Mesenchymal stem cell (in vitro differentiated cells and primary cell): ENCODE data around the gene CA7.

ENCODE experiments used
- DNase-seq: peaks from one replicate; pipeline ENCODE4 v3.0.0-alpha.2; 2013
- H2AFZ ChIP-seq: one replicate; pipeline ENCODE4 v1.6.1; 2013; ENCODE audit warnings: low read depth, mild to moderate bottlenecking, control low read depth, inconsistent platforms, low read length, moderate library complexity
- H2AK5ac ChIP-seq: 2 replicates; pipeline ENCODE4 v1.6.1; 2013; ENCODE audit warnings: low read length, moderate library complexity, mild to moderate bottlenecking, inconsistent platforms; ENCODE audit not compliant: severe bottlenecking
- H2BK120ac ChIP-seq: one replicate; pipeline ENCODE4 v1.6.1; 2013; ENCODE audit warnings: low read depth, mild to moderate bottlenecking, inconsistent platforms, low read length, moderate library complexity
- H2BK12ac ChIP-seq, 2 experiments: one replicate each; pipeline ENCODE4 v1.6.1; 2013; ENCODE audit warnings: inconsistent platforms in 2 of 2, low read length in 2 of 2, mild to moderate bottlenecking in 2 of 2, moderate library complexity in 2 of 2, control low read depth in 1 of 2
- H2BK15ac ChIP-seq: one replicate; pipeline ENCODE4 v1.6.1; 2013; ENCODE audit warnings: mild to moderate bottlenecking, low read depth, inconsistent platforms; ENCODE audit not compliant: poor library complexity, severe bottlenecking
- H2BK5ac ChIP-seq: 2 replicates; pipeline ENCODE4 v1.6.1; 2013; ENCODE audit warnings: low read depth, mild to moderate bottlenecking, low read length, control low read depth, inconsistent platforms; ENCODE audit not compliant: poor library complexity, severe bottlenecking
- H3K14ac ChIP-seq, 2 experiments: one replicate each; pipeline ENCODE4 v1.6.1; 2013; ENCODE audit warnings: inconsistent platforms in 2 of 2, low read length in 2 of 2, control low read depth in 1 of 2, mild to moderate bottlenecking in 1 of 2, moderate library complexity in 1 of 2
- H3K18ac ChIP-seq, 2 experiments: one replicate each; pipeline ENCODE4 v1.6.1; 2013; ENCODE audit warnings: inconsistent platforms in 2 of 2, low read length in 2 of 2, control low read depth in 1 of 2, low read depth in 1 of 2, mild to moderate bottlenecking in 1 of 2
- H3K23ac ChIP-seq, 2 experiments: one replicate each; pipeline ENCODE4 v1.6.1; 2013; ENCODE audit warnings: inconsistent platforms in 2 of 2, low read length in 2 of 2, mild to moderate bottlenecking in 2 of 2, moderate library complexity in 2 of 2, control low read depth in 1 of 2
- H3K27ac ChIP-seq: 2 replicates; pipeline ENCODE4 v1.5.1; 2013; ENCODE audit warnings: mild to moderate bottlenecking, moderate library complexity, low read length, control low read depth, inconsistent platforms; ENCODE audit not compliant: poor library complexity, severe bottlenecking
- H3K27me3 ChIP-seq, 2 experiments: 2 replicates each; pipeline versions ENCODE4 v1.6.1 to v1.7.0; 2013; ENCODE audit warnings: low read length in 2 of 2, mild to moderate bottlenecking in 2 of 2, moderate library complexity in 2 of 2, control low read depth in 1 of 2, inconsistent platforms in 1 of 2; ENCODE audit not compliant: control insufficient read depth in 1 of 2, insufficient read depth in 1 of 2
- H3K36me3 ChIP-seq, 2 experiments: 2 replicates each; pipeline versions ENCODE4 v1.6.1 to v1.7.0; 2013; ENCODE audit warnings: low read length in 2 of 2, control low read depth in 1 of 2, inconsistent platforms in 1 of 2, low read depth in 1 of 2, mild to moderate bottlenecking in 1 of 2; ENCODE audit not compliant: insufficient read depth in 2 of 2, control insufficient read depth in 1 of 2
- H3K4ac ChIP-seq, 2 experiments: one replicate each; pipeline ENCODE4 v1.6.1; 2013; ENCODE audit warnings: inconsistent platforms in 2 of 2, low read length in 2 of 2, mild to moderate bottlenecking in 2 of 2, moderate library complexity in 2 of 2, control low read depth in 1 of 2, low read depth in 1 of 2
- H3K4me1 ChIP-seq: 2 replicates; pipeline ENCODE4 v1.6.1; 2013; ENCODE audit warnings: low read depth, low read length, control low read depth; ENCODE audit not compliant: control insufficient read depth, insufficient read depth
- H3K4me2 ChIP-seq: 2 replicates; pipeline ENCODE4 v1.6.1; 2013; ENCODE audit warnings: low read length, mild to moderate bottlenecking, inconsistent platforms; ENCODE audit not compliant: poor library complexity, severe bottlenecking
- H3K4me3 ChIP-seq, 2 experiments: 2 replicates each; pipeline versions ENCODE4 v1.5.1 to v1.7.0; 2013; ENCODE audit warnings: low read length in 2 of 2, mild to moderate bottlenecking in 2 of 2, control low read depth in 1 of 2, low read depth in 1 of 2; ENCODE audit not compliant: insufficient read depth in 1 of 2
- H3K79me1 ChIP-seq: replicated peaks from 2 replicates; pipeline ENCODE4 v1.6.1; 2013; ENCODE audit warnings: mild to moderate bottlenecking, control low read depth, low read length, inconsistent platforms; ENCODE audit not compliant: poor library complexity, severe bottlenecking
- H3K9ac ChIP-seq: 2 replicates; pipeline ENCODE4 v1.7.0; 2013; ENCODE audit warnings: mild to moderate bottlenecking, low read length, moderate library complexity
- H3K9me3 ChIP-seq: 2 replicates; pipeline ENCODE4 v1.7.0; 2013; ENCODE audit warnings: mild to moderate bottlenecking, low read length; ENCODE audit not compliant: control insufficient read depth
- H4K8ac ChIP-seq: one replicate; pipeline ENCODE4 v1.6.1; 2013; ENCODE audit warnings: inconsistent platforms, mild to moderate bottlenecking, low read length, moderate library complexity
- H4K91ac ChIP-seq: one replicate; pipeline ENCODE4 v1.6.1; 2013; ENCODE audit warnings: mild to moderate bottlenecking, low read length, inconsistent platforms
- WGBS: methylation state at CpG from one replicate; pipeline ENCODE4 v1.1.7; 2013; ENCODE audit warnings: mixed read lengths; 5-methylcytosine and 5-hydroxymethylcytosine counted together

The CA7 gene

DNA sequence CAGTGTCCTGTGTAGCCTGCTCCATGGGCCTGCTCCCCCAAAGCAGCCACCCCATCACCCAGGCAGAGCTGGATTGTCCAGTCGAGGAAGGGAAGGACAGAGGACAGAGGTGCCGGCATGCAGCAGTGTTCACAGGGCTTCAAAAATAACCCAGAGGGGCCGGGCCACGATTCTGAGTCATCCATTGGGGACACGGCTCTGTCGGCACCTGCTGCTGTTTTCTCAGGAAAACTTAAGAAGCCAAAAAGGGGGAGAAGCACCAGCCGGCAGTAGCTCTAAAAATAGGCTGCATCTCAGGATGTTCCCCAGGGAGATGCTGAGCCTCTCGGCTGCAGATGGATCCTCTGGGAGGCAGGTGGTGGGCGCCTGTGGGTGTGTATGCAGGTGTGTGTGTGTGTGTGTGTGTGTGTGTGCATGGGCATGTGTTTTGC, 1.6 kb downstream of the CA7 start:
- H2BK15ac ChIP-seq: no peak overlapping the region
- peak overlapping the region in 1 of 2 experiments; percentile 87 for H3K14ac ChIP-seq
- H2BK120ac ChIP-seq: no peak overlapping the region
- H3K4me1 ChIP-seq: peaks cover 21% of the 10 kb centered on the region
- no peak overlapping the region for H3K4me2 ChIP-seq
- no peak overlapping the region for H3K27ac ChIP-seq
- no peak overlapping the region for H4K91ac ChIP-seq
- H3K23ac ChIP-seq: no peak overlapping the region
- H2AK5ac ChIP-seq: no peak overlapping the region
- H2BK12ac ChIP-seq: no peak overlapping the region
- no peak overlapping the region for H2AFZ ChIP-seq
- no peak overlapping the region for H3K18ac ChIP-seq
- DNase-seq: no peak
- no peak overlapping the region for H2BK5ac ChIP-seq
- WGBS: 62% methylated on average over 9 of the region's 9 CpGs
- H3K4ac ChIP-seq: no peak overlapping the region
- no peaks in the 10 kb centered on the region for H3K79me1 ChIP-seq
- H3K27me3 ChIP-seq: peaks cover 70 to 81% of the 10 kb centered on the region in 2 experiments
- no peaks in the 10 kb centered on the region for H3K9me3 ChIP-seq
- no peak overlapping the region for H4K8ac ChIP-seq
- peaks cover 0 to 5% of the 10 kb centered on the region in 2 experiments for H3K36me3 ChIP-seq
- no peak overlapping the region for H3K9ac ChIP-seq
- H3K4me3 ChIP-seq: no peak overlapping the region

GRCh38 chr16:66846266-66846665, 2.1 kb downstream of the CA7 start:
- Histone ChIP-seq H2BK5ac (no peak overlapping the region), H2AK5ac (no peak overlapping the region), H2AFZ (no peak overlapping the region), H3K14ac (no peak overlapping the region), H2BK120ac (no peak overlapping the region), H3K4me1 (peaks cover 21% of the 10 kb centered on the region), H4K91ac (no peak overlapping the region), H3K36me3 (peaks cover 0 to 5% of the 10 kb centered on the region in 2 experiments), H2BK15ac (no peak overlapping the region), H3K23ac (no peak overlapping the region), H3K79me1 (no peaks in the 10 kb centered on the region), H3K9ac (no peak overlapping the region), H4K8ac (no peak overlapping the region), H3K27me3 (peaks cover 75 to 77% of the 10 kb centered on the region in 2 experiments), H3K27ac (no peak overlapping the region), H3K4me2 (no peak overlapping the region), H3K4me3 (no peak overlapping the region), H3K9me3 (no peaks in the 10 kb centered on the region), H3K18ac (no peak overlapping the region), H2BK12ac (no peak overlapping the region), H3K4ac (no peak overlapping the region)
- WGBS: 91% methylated on average over 1 of the region's 1 CpG
- no peak for DNase-seq

- Histone ChIP-seq H2BK5ac (no peak overlapping the region), H3K23ac (no peak overlapping the region), H2BK12ac (no peak overlapping the region), H2BK15ac (no peak overlapping the region), H3K4ac (no peak overlapping the region), H3K9me3 (no peaks in the 10 kb centered on the region), H3K9ac (no peak overlapping the region), H3K36me3 (peaks cover 0 to 5% of the 10 kb centered on the region in 2 experiments), H4K8ac (no peak overlapping the region), H3K18ac (no peak overlapping the region), H3K4me3 (no peak overlapping the region), H4K91ac (no peak overlapping the region), H2BK120ac (no peak overlapping the region), H2AFZ (no peak overlapping the region), H3K4me1 (peaks cover 21% of the 10 kb centered on the region), H3K4me2 (no peak overlapping the region), H3K79me1 (no peaks in the 10 kb centered on the region), H2AK5ac (no peak overlapping the region), H3K27ac (no peak overlapping the region), H3K27me3 (peaks cover 72 to 78% of the 10 kb centered on the region in 2 experiments), H3K14ac (no peak overlapping the region)
- 94% methylated on average over 6 of the region's 6 CpGs for WGBS
- DNase-seq: no peak
Measured at GRCh38 chr16:66846831-66847230, 2.6 kb downstream of the CA7 start.

GRCh38 chr16:66847533-66848067, 3.4 kb downstream of the CA7 start:
- H2BK5ac ChIP-seq: no peak overlapping the region
- H2AFZ ChIP-seq: no peak overlapping the region
- H4K8ac ChIP-seq: no peak overlapping the region
- H3K27me3 ChIP-seq: peaks cover 66 to 78% of the 10 kb centered on the region in 2 experiments
- WGBS: 70% methylated on average over 2 of the region's 6 CpGs
- peaks cover 0 to 5% of the 10 kb centered on the region in 2 experiments for H3K36me3 ChIP-seq
- H3K23ac ChIP-seq: no peak overlapping the region
- no peak overlapping the region for H2BK120ac ChIP-seq
- H3K4ac ChIP-seq: no peak overlapping the region
- H3K4me2 ChIP-seq: no peak overlapping the region
- H3K14ac ChIP-seq: no peak overlapping the region
- H3K9ac ChIP-seq: no peak overlapping the region
- H2BK15ac ChIP-seq: no peak overlapping the region
- no peaks in the 10 kb centered on the region for H3K9me3 ChIP-seq
- H3K4me3 ChIP-seq: no peak overlapping the region
- H4K91ac ChIP-seq: no peak overlapping the region
- H3K27ac ChIP-seq: no peak overlapping the region
- peaks cover 21% of the 10 kb centered on the region for H3K4me1 ChIP-seq
- no peak overlapping the region for H2AK5ac ChIP-seq
- H2BK12ac ChIP-seq: no peak overlapping the region
- H3K18ac ChIP-seq: no peak overlapping the region
- no peak for DNase-seq
- H3K79me1 ChIP-seq: no peaks in the 10 kb centered on the region
